Stimulated activated CD4-positive, alpha-beta T cell treated with anti-CD3 and anti-CD28 coated beads, Interleukin-4, amount 100 ng/mL, for 4 hours (primary cell): ENCODE results near the gene NLN.
"Not testable (repeated sequence)": the region's sequence is repeated elsewhere in the genome, so short reads cannot be mapped to it uniquely, and the experiment has no call there.

Source experiments
- DNase-seq, 2 experiments: peaks; one replicate each; pipeline ENCODE4 v3.0.0-alpha.2; 2020

NLN gene

GRCh38 chr5:65734196-65734775 is 12.3 kb downstream of the NLN start:
- peak in 1 of 2 experiments; percentile 42 for DNase-seq

- DNase-seq: no peak
These were observed 12.9 kb downstream of the NLN start for GRCh38 chr5:65734921-65735320.

- no peak for DNase-seq
These were observed 14.0 kb downstream of the NLN start for GRCh38 chr5:65736011-65736410.

DNA sequence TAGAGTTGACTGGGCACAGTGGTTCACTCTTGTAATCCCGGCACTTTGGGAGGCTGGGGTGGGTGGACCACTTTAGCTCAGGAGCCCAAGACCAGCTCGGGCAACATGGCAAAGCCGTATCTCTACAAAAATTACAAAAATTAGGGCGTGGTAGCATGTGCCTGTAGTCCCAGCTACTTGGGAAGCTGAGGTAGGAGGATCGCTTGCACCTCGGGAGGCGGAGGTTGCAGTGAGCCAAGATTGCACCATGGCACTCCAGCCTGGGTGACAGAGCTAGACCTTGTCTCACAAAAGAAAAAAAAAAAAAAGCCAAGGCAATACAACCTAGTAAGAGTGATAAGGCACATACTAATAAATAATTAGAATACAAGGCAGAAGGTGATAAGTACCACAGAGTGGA is 15.8 kb downstream of the NLN start:
- no peak for DNase-seq

- DNase-seq: no peak
These were observed 16.3 kb downstream of the NLN start for GRCh38 chr5:65738305-65738704.

DNA sequence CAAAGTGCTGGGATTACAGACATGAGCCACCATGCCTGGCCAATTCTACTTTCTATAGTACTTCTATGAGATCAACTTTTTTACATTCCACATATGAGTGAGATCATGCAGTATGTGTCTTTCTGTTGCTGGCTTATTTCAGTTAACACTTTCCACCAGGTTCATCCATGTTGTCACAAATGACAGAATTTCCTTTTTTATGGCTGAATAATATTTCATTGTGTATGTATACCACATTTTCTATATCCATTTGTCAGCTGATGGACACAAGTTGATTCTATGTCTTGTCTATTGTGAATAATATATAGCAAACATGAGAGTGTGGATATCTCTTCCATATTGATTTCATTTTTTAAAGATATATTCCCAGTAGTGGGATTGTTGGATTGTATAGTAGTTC is 17.2 kb downstream of the NLN start:
- no peak for DNase-seq

DNA sequence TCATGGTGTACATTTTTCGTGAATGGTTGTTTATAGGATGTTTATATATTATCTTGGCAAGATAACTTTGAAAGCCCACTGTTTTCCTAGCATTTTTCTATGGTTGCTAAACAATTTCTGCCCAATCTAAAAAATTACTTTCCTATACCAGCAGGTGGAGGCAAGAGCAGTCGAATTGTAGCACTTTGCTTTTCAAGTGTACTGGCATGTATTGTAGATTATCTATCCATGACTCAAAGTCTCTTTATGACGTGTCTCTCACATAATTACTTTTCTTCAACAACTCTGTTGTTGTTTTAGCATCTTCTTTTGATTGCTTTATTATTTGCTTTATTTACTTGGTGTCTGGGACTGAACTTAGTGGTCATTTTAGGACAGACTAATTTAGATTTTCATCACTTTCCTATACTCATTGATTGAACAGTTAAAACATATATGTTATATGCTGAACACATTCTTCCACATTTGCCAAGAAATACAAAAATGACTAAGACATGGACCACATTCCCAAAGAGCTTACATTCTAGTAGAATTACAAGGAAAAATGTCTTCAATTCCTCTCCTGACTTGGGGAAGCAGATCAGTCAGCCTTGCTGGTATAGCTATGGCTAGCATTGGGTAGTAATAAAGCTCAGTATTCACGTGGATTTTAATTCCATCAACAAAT is 20.7 kb downstream of the NLN start:
- peak in 1 of 2 experiments; percentile 18 for DNase-seq

DNA sequence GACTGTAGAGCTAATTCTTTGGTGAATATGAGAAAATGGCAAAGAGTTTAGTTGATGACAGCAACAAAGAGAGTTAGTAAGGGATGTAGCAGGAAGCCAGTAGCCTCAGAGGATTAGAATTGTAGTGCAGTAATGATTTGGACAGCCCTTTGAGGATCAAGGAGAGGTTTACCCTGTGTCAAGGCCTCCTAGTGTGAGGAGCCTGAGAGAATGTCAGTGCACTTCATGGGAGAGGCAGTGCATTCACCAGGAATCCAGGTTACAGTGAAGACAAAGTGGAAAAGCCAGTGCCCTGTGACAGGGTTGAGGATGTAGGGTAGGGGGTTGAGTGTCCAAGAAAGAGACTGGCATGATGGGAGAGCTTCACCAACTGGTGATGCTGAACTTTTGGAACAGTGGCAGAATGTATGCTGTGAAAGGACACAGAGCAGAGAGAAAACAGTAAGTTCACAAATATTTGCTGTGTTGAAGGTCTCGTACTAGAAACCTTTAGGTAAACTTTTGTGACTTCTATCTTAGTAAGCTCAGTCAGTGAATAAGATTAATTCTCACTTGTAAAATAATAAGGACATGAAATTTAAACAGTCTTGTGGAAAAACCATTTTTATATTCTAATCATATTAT is 27.3 kb downstream of the NLN start:
- no peak for DNase-seq

DNA sequence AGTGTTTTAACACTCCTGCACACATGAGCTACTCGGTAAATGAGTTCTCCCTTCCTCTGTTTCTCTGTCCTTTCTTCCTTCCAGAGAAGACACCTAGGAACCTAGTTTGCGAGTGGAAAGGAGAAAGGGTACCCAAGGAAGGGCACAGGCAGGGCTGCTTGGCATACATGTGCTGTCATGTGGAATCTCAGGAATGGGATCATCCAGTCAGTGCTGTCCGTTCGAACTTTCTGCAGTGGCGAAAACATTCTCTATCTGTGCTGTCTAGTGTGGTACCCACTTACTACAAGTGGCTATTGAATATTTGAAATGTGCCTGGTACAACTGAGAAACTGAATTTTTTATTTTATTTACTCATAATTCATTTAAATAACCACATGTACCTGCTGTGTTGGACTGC is 28.0 kb downstream of the NLN start:
- DNase-seq: no peak

DNA sequence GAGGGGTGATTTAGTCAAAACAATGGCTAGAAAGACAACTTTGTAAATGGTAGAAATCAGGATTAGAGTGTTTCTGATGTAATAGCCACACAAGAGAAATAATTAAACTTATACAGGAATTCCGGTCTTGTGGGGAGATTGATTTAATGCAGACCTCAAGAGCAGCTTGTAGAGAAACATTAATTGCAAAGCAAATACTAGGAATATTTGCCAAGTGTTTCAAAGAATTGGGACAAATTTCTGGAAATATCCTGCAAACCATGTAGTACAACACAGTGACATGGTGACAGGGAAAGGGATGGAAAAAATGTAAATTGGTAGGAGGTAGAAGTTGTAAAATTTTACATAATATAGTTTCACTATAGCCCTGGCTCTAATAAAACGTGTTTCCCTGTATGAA is 28.9 kb downstream of the NLN start:
- DNase-seq: no peak

DNA sequence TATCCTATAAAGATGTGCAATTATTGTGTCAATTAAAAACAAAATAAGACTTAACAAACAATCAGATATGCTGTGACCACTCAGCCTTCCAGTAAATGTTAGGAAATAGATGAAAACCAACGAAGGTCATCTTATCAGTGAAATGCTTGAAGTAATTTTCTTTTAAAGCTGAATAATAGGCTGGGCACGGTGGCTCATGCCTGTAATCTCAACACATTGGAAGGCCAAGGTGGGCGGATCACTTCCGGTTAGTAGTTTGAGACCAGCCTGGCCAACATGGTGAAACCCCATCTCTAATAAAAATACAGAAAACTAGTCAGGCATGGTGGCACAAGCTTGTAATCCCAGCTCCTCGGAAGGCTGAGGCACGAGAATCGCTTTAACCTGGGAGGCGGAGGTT is 31.2 kb downstream of the NLN start:
- DNase-seq: no peak

- DNase-seq: no peak
These were observed 36.6 kb downstream of the NLN start for GRCh38 chr5:65758546-65759144.

DNA sequence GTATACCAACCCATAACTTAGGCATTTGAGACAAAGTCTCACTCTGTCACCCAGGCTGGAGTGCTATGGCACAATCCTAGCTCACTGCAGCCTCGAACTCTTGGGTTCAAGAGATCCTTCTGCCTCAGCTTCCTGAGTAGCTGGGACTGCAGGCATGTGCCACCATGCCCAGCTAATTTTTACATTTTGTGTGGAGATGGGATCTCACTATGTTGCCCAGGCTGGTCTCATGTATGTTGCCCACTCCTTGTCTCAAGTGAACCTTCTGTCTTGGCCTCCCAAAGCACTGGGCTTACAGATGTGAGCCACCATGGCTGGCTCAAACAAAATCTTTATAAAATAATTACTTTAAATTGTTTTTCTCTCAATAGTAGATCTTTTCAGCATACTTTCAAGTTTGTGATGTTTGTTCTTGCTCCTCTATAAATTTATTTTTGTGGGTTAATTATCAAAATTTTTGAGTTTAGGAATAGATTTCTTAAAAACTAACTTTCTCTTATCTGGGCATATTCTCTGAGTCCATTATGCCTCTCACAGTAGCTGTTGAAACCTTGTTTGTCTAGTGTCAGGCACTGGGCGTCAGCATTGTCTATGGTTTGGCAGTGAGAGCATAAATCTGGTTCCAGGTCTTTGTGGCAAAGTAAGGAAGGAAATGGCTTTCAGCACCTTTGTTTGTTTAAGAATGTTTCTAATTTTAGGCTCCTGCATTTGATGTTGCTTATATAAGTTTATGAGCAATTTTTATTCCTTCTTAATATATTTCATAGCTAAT is 38.7 kb downstream of the NLN start:
- peak in 1 of 2 experiments; percentile 50 for DNase-seq

GRCh38 chr5:65762234-65762633 is 40.2 kb downstream of the NLN start:
- DNase-seq: no peak

DNA sequence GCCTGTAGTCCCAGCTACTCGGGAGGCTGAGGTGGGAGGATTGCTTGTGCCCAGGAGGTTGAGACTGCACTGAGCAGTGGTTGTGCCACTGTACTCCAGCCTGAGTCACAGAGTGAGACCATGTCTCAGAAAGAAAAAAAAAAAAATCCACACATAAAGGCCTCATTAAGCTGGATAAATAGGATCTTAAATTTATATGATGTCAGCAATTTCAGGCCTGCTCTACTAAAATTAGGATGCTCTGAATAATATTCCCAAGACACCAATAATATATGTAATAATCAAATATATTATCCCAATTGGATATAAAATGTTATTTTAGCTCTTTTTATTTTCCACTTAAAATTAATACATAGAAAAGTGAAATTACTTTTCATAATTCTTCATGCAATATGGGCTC is 43.6 kb downstream of the NLN start:
- no peak for DNase-seq

DNA sequence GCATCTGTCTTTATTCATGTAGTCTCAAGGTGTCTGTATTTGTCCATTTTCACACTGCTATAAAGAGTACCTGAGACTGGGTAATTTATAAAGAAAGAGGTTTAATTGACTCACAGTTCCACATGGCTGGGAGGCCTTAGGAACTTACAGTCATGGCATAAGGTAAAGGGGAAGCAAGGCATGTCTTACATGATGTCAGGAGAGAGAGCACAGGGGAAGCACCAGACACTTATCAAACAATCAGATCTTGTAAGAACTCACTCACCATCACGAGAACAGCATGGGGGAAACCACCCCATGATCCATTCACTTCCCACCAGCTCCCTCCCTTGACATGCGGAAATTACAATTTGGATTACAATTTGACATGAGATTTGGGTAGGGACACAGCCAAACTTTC is 44.2 kb downstream of the NLN start:
- no peak for DNase-seq

GRCh38 chr5:65766781-65767180 is 44.8 kb downstream of the NLN start:
- DNase-seq: no peak

DNA sequence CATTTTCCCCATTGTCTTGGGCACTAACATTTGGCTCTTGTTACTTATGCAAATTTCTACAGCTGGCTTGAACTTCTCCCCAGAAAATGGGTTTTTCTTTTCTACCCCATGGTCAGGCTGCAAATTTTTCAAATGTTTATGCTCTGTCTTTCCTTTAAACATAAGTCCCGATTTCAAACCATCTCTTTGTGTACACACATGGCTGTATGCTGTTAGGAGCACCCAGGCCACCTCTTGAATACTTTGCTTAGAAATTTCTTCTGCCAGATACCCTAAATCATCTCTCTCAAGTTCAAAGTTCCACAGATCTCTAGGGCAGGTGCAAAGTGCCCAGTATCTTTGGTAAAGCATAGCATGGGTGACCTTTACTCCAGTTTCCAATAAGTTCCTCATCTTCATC is 45.6 kb downstream of the NLN start:
- no peak for DNase-seq

- DNase-seq: no peak
These were observed 46.8 kb downstream of the NLN start for GRCh38 chr5:65768723-65769346.

DNA sequence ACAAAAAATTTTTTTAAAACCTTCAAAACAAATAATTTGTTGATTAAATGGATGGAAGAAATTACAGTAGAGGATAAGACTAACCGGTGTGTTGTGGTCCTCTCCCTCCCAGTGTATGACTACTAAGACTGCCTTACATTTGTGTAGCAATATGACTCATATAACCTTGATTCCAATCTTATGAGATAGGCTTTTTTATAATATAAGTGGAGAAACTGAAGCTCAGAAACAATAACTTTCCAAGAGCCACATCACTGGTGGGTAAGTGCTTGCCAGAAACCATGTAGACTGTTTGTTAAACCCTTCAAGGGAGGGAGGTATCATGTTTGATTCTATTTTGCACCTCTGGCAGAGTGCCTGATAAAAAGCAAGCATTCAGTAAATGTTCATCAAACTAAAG is 47.5 kb downstream of the NLN start:
- DNase-seq: no peak

DNA sequence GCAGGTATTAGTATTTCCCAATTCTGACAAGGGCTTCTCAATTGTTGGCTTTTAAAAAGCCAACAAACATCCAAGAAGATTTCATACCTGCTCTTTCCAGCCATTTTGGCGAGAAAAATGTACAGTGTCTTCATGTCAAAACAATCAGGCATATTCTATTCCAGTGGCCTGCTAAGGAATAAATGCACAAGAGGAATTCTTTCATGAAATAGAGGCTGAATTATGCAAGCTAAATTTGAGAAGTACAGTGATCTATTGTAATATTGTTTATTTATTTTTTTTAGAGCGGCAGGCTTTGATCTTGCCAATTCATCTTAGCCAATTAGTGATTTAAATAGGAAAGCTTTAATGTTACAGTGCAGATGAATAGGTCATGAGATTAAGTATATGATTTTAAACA is 49.3 kb downstream of the NLN start:
- DNase-seq: no peak

- not testable (repeated sequence) for DNase-seq
These were observed 51.0 kb downstream of the NLN start for GRCh38 chr5:65772963-65773362.

DNA sequence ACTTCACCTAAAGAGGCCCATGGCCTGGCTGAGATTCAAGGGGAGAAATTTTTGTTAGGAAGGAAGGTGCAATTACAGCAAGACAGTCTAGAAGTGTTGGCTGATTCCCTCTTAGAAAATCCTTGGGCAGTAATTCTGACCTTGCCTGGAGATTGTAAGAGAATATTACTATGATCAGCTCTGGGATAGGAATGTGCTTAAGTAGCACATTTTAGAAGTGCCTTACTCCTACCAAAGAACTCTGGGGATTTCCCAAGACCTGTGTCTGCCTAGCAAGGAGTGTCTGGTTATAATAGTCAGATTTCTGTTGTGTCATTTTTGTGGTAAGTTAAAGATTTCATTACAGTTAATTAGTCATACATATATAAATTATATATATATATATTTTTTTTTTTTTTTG is 52.3 kb downstream of the NLN start:
- DNase-seq: peak in 1 of 2 experiments; percentile 12
